SK-N-SH (cell line): ENCODE data around the gene REEP3. TPM values are rescaled to one million over a fixed set of nuclear protein-coding genes. Genes with fewer than 3 reads are reported as not detected.
A peak's percentile ranks its signal among the peaks of the same experiment; 100 is the strongest.

Source experiments
- CTCF ChIA-PET: fragments of 300-600, 350-600 bp; formaldehyde crosslinking; extraction: SDS; loops from one replicate; lab custom pipeline; 2021; lab: Yijun Ruan, JAX
- POLR2A ChIA-PET: fragments of 350-600 bp; sonication (Branson Sonifier 250); formaldehyde crosslinking; extraction: SDS; loops from one replicate; lab custom pipeline; 2020; ENCODE audit warnings: antibody characterized with exemption, inconsistent platforms; lab: Yijun Ruan, JAX
- DNase-seq: peaks from one replicate; pipeline ENCODE4 v3.0.0; 2012
- H2AFZ ChIP-seq: fragments of 200-600 bp; sonication (generic); 2 replicates; pipeline ENCODE4 v1.8.1; 2016; ENCODE audit warnings: antibody characterized with exemption, mild to moderate bottlenecking, low read depth
- H3F3A ChIP-seq: fragments of 200-600 bp; sonication (generic); replicated peaks from 2 replicates; pipeline ENCODE3; 2016; ENCODE audit warnings: antibody characterized with exemption, mild to moderate bottlenecking; ENCODE audit not compliant: insufficient read depth
- H3K27ac ChIP-seq, 2 experiments: fragments of 200-500 bp in 1 of 2; fragments of 200-600 bp in 1 of 2; sonication (Bioruptor generic) in 1 of 2; sonication (generic), shearing (Covaris generic) in 1 of 2; 2 replicates each; pipeline versions ENCODE4 v1.5.1 to v1.6.1; 2014 to 2016; ENCODE audit warnings: low read depth in 2 of 2, inconsistent platforms in 1 of 2, low read length in 1 of 2, mild to moderate bottlenecking in 1 of 2, mixed read lengths in 1 of 2
- H3K27me3 ChIP-seq: fragments of 200-600 bp; sonication (generic), shearing (Covaris generic); 2 replicates; pipeline ENCODE4 v1.6.1; 2016; ENCODE audit warnings: mixed run types; ENCODE audit not compliant: insufficient read depth
- H3K36me3 ChIP-seq, 2 experiments: fragments of 200-500 bp in 1 of 2; fragments of 200-600 bp in 1 of 2; sonication (Bioruptor generic) in 1 of 2; sonication (generic) in 1 of 2; replicated peaks in 1 of 2; 2 replicates each; pipeline versions ENCODE3 to v1.5.1; 2014 to 2016; ENCODE audit warnings: low read length in 1 of 2, mild to moderate bottlenecking in 1 of 2; ENCODE audit not compliant: insufficient read depth in 2 of 2, control insufficient read depth in 1 of 2
- H3K4me1 ChIP-seq, 2 experiments: fragments of 200-500 bp in 1 of 2; fragments of 200-600 bp in 1 of 2; sonication (Bioruptor generic) in 1 of 2; sonication (generic), shearing (Covaris generic) in 1 of 2; 2 replicates each; pipeline versions ENCODE4 v1.5.1 to v1.6.1; 2014 to 2016; ENCODE audit warnings: low read depth in 1 of 2, low read length in 1 of 2, mixed run types in 1 of 2; ENCODE audit not compliant: insufficient read depth in 2 of 2, control insufficient read depth in 1 of 2
- H3K4me2 ChIP-seq: fragments of 200-600 bp; sonication (generic), shearing (Covaris generic); 2 replicates; pipeline ENCODE4 v1.6.1; 2017; ENCODE audit warnings: mixed run types
- H3K4me3 ChIP-seq, 2 experiments: fragments of 200-500 bp in 1 of 2; fragments of 200-600 bp in 1 of 2; sonication (Bioruptor generic) in 1 of 2; sonication (generic), shearing (Covaris generic) in 1 of 2; 2 replicates each; pipeline versions ENCODE4 v1.5.1 to v1.8.1; 2014 to 2016; ENCODE audit warnings: low read depth in 2 of 2, inconsistent platforms in 1 of 2, low read length in 1 of 2, mild to moderate bottlenecking in 1 of 2, mixed read lengths in 1 of 2, moderate library complexity in 1 of 2
- H3K79me2 ChIP-seq: fragments of 200-600 bp; sonication (generic); 2 replicates; pipeline ENCODE4 v1.8.1; 2017; ENCODE audit warnings: mild to moderate bottlenecking; ENCODE audit not compliant: insufficient read depth
- H3K9ac ChIP-seq: fragments of 200-600 bp; sonication (generic); 2 replicates; pipeline ENCODE4 v1.6.1; 2017; ENCODE audit warnings: mixed run types
- H3K9me2 ChIP-seq: fragments of 200-600 bp; sonication (generic); 2 replicates; pipeline ENCODE4 v1.6.1; 2017; ENCODE audit warnings: mixed run types
- H3K9me3 ChIP-seq: fragments of 200-600 bp; sonication (generic); 2 replicates; pipeline ENCODE4 v1.6.1; 2017; ENCODE audit warnings: mixed run types, mild to moderate bottlenecking, moderate library complexity
- H4K20me1 ChIP-seq: fragments of 200-600 bp; sonication (generic); 2 replicates; pipeline ENCODE4 v1.6.1; 2017; ENCODE audit warnings: mild to moderate bottlenecking, mixed run types; ENCODE audit not compliant: insufficient read depth
- EP300 ChIP-seq, 2 experiments: IDR thresholded peaks; 2 replicates each; pipeline versions ENCODE4 v1.4.0 to v1.6.1; 2012; ENCODE audit warnings: borderline replicate concordance in 1 of 2, low read depth in 1 of 2, low read length in 1 of 2
- GABPA ChIP-seq: IDR thresholded peaks from 2 replicates; pipeline ENCODE4 v1.4.0; 2012; ENCODE audit warnings: low read depth, mild to moderate bottlenecking
- GATA2 ChIP-seq: sonication (generic); formaldehyde crosslinking; IDR thresholded peaks from 2 replicates; pipeline ENCODE4 v1.5.0; 2020; ENCODE audit warnings: mild to moderate bottlenecking, missing genetic modification reagents
- IRF3 ChIP-seq: fragments of 150-350 bp; IDR thresholded peaks from 2 replicates; pipeline ENCODE4 v1.6.1; 2016; ENCODE audit warnings: mild to moderate bottlenecking, low read depth, low read length
- NFIC ChIP-seq: IDR thresholded peaks from 2 replicates; pipeline ENCODE4 v1.4.0; 2012; ENCODE audit warnings: borderline replicate concordance
- NRF1 ChIP-seq: IDR thresholded peaks from 2 replicates; pipeline ENCODE4 v1.6.1; 2012; ENCODE audit warnings: low read depth, mild to moderate bottlenecking, low read length
- RFX5 ChIP-seq: IDR thresholded peaks from 2 replicates; pipeline ENCODE4 v1.6.1; 2012; ENCODE audit warnings: mild to moderate bottlenecking, improper control_type of control experiment, low read length
- SIN3A ChIP-seq: IDR thresholded peaks from 2 replicates; pipeline ENCODE4 v1.6.1; 2012; ENCODE audit warnings: low read depth, mild to moderate bottlenecking, low read length, moderate library complexity, borderline replicate concordance
- TEAD4 ChIP-seq: IDR thresholded peaks from 2 replicates; pipeline ENCODE4 v1.4.0; 2012; ENCODE audit warnings: mild to moderate bottlenecking, borderline replicate concordance; ENCODE audit not compliant: insufficient read depth
- YY1 ChIP-seq: IDR thresholded peaks from 2 replicates; pipeline ENCODE4 v1.4.0; 2012; ENCODE audit warnings: low read depth, mild to moderate bottlenecking
- ZBTB33 ChIP-seq: IDR thresholded peaks from 2 replicates; pipeline ENCODE4 v1.4.0; 2012; ENCODE audit warnings: low read depth, borderline replicate concordance
- WGBS: methylation state at CpG from one replicate; pipeline ENCODE4 v1.1.6; 2017; ENCODE audit warnings: low lambda C conversion rate; 5-methylcytosine and 5-hydroxymethylcytosine counted together
- polyA plus RNA-seq, 3 experiments: library from polyadenylated mRNA; depleted of rRNA; stranded (reverse); fragments of >200 nt; gene quantifications; 2 replicates each; pipeline ENCODE4 v1.2.3, GENCODE V29; 2012

The REEP3 gene
- polyA plus RNA-seq, 1 of the 3 experiments (the other 2 are of a cell fraction), result 7.6 TPM

- no peak for DNase-seq
- POLR2A ChIA-PET, result no interaction called here
- TF ChIP-seq NFIC, result no peak
- no peak for TF ChIP-seq NRF1
- no peak for TF ChIP-seq GATA2 (CRISPR knock-in tag)
- TF ChIP-seq YY1, result no peak
- no peak for TF ChIP-seq IRF3
- TF ChIP-seq EP300 (IDR thresholded peaks at IDR 0.05; ENCODE audit: borderline replicate concordance in 1 of 2, low read depth in 1 of 2, low read length in 1 of 2), result no peak
- TF ChIP-seq ZBTB33, result no peak
- TF ChIP-seq GABPA, result no peak
- no peak for TF ChIP-seq RFX5
Observed at GRCh38 chr10:63515002-63515763, 6.0 kb upstream of the REEP3 start.

GRCh38 chr10:63516207-63516606 lies 5.0 kb upstream of the REEP3 start:
- H3F3A ChIP-seq, result peaks cover 14% of the 10 kb centered on the region
- H3K9me2 ChIP-seq, result no peaks in the 10 kb centered on the region
- H3K9me3 ChIP-seq, result peaks cover 7% of the 10 kb centered on the region
- no peak for DNase-seq
- H3K27ac ChIP-seq, result no peak overlapping the region; a peak in 2 of 4 replicates
- H3K36me3 ChIP-seq, result peaks cover 10 to 36% of the 10 kb centered on the region in 2 experiments
- CTCF ChIA-PET, result no interaction called here
- H3K4me3 ChIP-seq, result no peak overlapping the region
- no peak overlapping the region for H3K9ac ChIP-seq
- TF ChIP-seq SIN3A (no peak), NRF1 (no peak), TEAD4 (no peak)
- H3K79me2 ChIP-seq, result peaks cover 98% of the 10 kb centered on the region
- POLR2A ChIA-PET, result interaction anchor here (1.1 kb wide), 1 partner anchor 113 kb away, joined by 3 read pairs; no protein-coding TSS in a partner anchor
- peaks cover 20% of the 10 kb centered on the region for H4K20me1 ChIP-seq
- WGBS, result 97% methylated on average over 1 of the region's 1 CpG
- H3K4me2 ChIP-seq, result no peak overlapping the region
- no peaks in the 10 kb centered on the region for H3K27me3 ChIP-seq
- H2AFZ ChIP-seq, result no peak overlapping the region
- H3K4me1 ChIP-seq, result peaks cover 11 to 16% of the 10 kb centered on the region in 2 experiments; a peak in 3 of 4 replicates

More at GRCh38 chr10:63515002-63515763, 6.0 kb upstream of the REEP3 start:
- Histone ChIP-seq H3K27me3 (no peaks in the 10 kb centered on the region), H3K9me2 (no peaks in the 10 kb centered on the region), H3K27ac (peak overlapping the region in 1 of 2 experiments; percentile 22; a peak in 1 of 4 replicates), H3K9me3 (peaks cover 7% of the 10 kb centered on the region; the same call in 1 of the 2 replicates), H3K4me2 (no peak overlapping the region), H3K9ac (no peak overlapping the region), H3F3A (peaks cover 7% of the 10 kb centered on the region), H3K4me1 (peaks cover 11 to 13% of the 10 kb centered on the region in 2 experiments; a peak in 3 of 4 replicates), H2AFZ (no peak overlapping the region), H3K79me2 (peaks cover 100% of the 10 kb centered on the region), H3K4me3 (no peak overlapping the region), H3K36me3 (peaks cover 10 to 31% of the 10 kb centered on the region in 2 experiments), H4K20me1 (peaks cover 20% of the 10 kb centered on the region)
- WGBS, result 82% methylated on average over 5 of the region's 5 CpGs
- CTCF ChIA-PET, result interaction anchor here (0.9 to 1.2 kb wide), 3 partner anchors 114 to 299 kb away, joined by 3 to 7 read pairs (median 4); no protein-coding TSS in a partner anchor
